ENCODE data around the gene TAAR6.
"Not testable (repeated sequence)": the region's sequence is repeated elsewhere in the genome, so short reads cannot be mapped to it uniquely, and the experiment has no call there.

TAAR6 gene

GRCh38 chr6:132548746-132549463 is 21.2 kb upstream of the TAAR6 start:
- Histone ChIP-seq H3K18ac (ENCODE audit: low read length) (no peak overlapping the region), H3K27ac (ENCODE audit: low read depth, low read length) (no peak overlapping the region), H3K4me1 (ENCODE audit: control insufficient read depth, low read depth, low read length) (no peaks in the 10 kb centered on the region), H3K79me1 (ENCODE audit: low read length) (no peaks in the 10 kb centered on the region), H2BK15ac (replicated peaks; ENCODE audit: low read depth) (no peak overlapping the region), H3K36me3 (ENCODE audit: control insufficient read depth, insufficient read depth, low read length) (no peaks in the 10 kb centered on the region), H3K79me2 (ENCODE audit: control insufficient read depth, insufficient read depth, low read length) (no peaks in the 10 kb centered on the region), H3K4ac (ENCODE audit: low read depth, low read length) (no peak overlapping the region), H2BK120ac (ENCODE audit: low read depth, low read length) (no peak overlapping the region), H2BK5ac (ENCODE audit: low read length) (no peak overlapping the region), H3K27me3 (ENCODE audit: insufficient read depth, low read length, poor library complexity) (no peaks in the 10 kb centered on the region), H4K8ac (ENCODE audit: low read depth, low read length) (no peak overlapping the region), H3K56ac (ENCODE audit: low read length) (no peak overlapping the region), H3K4me2 (ENCODE audit: low read length) (no peak overlapping the region), H3K9ac (ENCODE audit: low read length) (no peak overlapping the region), H2AK5ac (ENCODE audit: low read length) (no peak overlapping the region), H3K23ac (ENCODE audit: low read length) (no peak overlapping the region), H3K4me3 (ENCODE audit: low read length) (no peak overlapping the region), H4K5ac (ENCODE audit: low read length) (no peak overlapping the region)
- DNase-seq: peak; percentile 74
- WGBS (ENCODE audit: extremely low coverage, insufficient coverage, low lambda C conversion rate): no CpG with 5 or more reads among the region's 4 CpGs

DNA sequence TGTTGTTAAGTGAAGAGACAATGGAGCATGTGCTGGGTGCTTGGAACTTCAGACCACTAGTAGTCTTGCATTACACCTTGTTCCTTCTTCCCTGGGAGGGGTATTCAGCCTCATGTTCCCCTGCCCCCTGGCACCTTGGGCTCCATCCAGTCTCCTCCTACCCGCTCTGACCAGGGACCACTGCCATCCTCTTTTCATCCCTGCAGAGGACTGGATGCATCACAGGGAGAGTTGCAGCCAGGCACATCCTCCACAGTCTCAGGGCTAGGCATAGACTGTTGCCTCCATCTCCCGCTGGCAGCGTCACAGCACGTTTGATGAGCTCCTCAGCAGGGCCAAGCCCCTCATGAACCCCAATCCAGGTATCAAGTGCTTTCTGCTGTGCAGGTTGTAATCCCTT is 18.9 kb upstream of the TAAR6 start:
- WGBS (ENCODE audit: extremely low coverage, insufficient coverage, low lambda C conversion rate): no CpG with 5 or more reads among the region's 4 CpGs
- no peak overlapping the region for H2AK5ac ChIP-seq (ENCODE audit: low read length)

GRCh38 chr6:132552372-132552771 is 17.8 kb upstream of the TAAR6 start, which contains the start of gene TAAR8:
Gene TAAR8 (plus strand): TSS chr6:132552672. CDS start chr6:132552693, 21 bp downstream.
- no peaks in the 10 kb centered on the region for H3K27me3 ChIP-seq (ENCODE audit: insufficient read depth, low read length, poor library complexity)
- no peak within 1 kb of the TSS for H4K5ac ChIP-seq (ENCODE audit: low read length)
- no peak within 1 kb of the TSS for H3K4ac ChIP-seq (ENCODE audit: low read depth, low read length)
- H2BK120ac ChIP-seq (ENCODE audit: low read depth, low read length): no peak within 1 kb of the TSS
- no CpG with 5 or more reads among the region's 2 CpGs for WGBS (ENCODE audit: extremely low coverage, insufficient coverage, low lambda C conversion rate)
- no peak within 1 kb of the TSS for H3K4me3 ChIP-seq (ENCODE audit: low read length)
- H4K8ac ChIP-seq (ENCODE audit: low read depth, low read length): no peak within 1 kb of the TSS
- no peak within 1 kb of the TSS for H3K18ac ChIP-seq (ENCODE audit: low read length)
- DNase-seq: no peak
- H3K4me1 ChIP-seq (ENCODE audit: control insufficient read depth, low read depth, low read length): no peaks in the 10 kb centered on the region
- H3K9ac ChIP-seq (ENCODE audit: low read length): no peak within 1 kb of the TSS
- no peaks in the 10 kb centered on the region for H3K79me2 ChIP-seq (ENCODE audit: control insufficient read depth, insufficient read depth, low read length)
- H3K4me2 ChIP-seq (ENCODE audit: low read length): no peak within 1 kb of the TSS
- H2BK15ac ChIP-seq (replicated peaks; ENCODE audit: low read depth): no peak within 1 kb of the TSS
- no peaks in the 10 kb centered on the region for H3K36me3 ChIP-seq (ENCODE audit: control insufficient read depth, insufficient read depth, low read length)
- no peak within 1 kb of the TSS for H2AK5ac ChIP-seq (ENCODE audit: low read length)
- H3K56ac ChIP-seq (ENCODE audit: low read length): no peak within 1 kb of the TSS
- no peak within 1 kb of the TSS for H3K23ac ChIP-seq (ENCODE audit: low read length)
- H3K79me1 ChIP-seq (ENCODE audit: low read length): no peaks in the 10 kb centered on the region
- no peak within 1 kb of the TSS for H3K27ac ChIP-seq (ENCODE audit: low read depth, low read length)
- no peak within 1 kb of the TSS for H2BK5ac ChIP-seq (ENCODE audit: low read length)

More for the DNA sequence above, 18.9 kb upstream of the TAAR6 start:
- DNase-seq: no peak
- H3K27ac ChIP-seq (ENCODE audit: low read depth, low read length): no peak overlapping the region
- H2BK120ac ChIP-seq (ENCODE audit: low read depth, low read length): no peak overlapping the region
- no peak overlapping the region for H2BK15ac ChIP-seq (replicated peaks; ENCODE audit: low read depth)
- H3K18ac ChIP-seq (ENCODE audit: low read length): no peak overlapping the region
- no peak overlapping the region for H3K4ac ChIP-seq (ENCODE audit: low read depth, low read length)
- H3K79me2 ChIP-seq (ENCODE audit: control insufficient read depth, insufficient read depth, low read length): no peaks in the 10 kb centered on the region
- H4K8ac ChIP-seq (ENCODE audit: low read depth, low read length): no peak overlapping the region
- H3K79me1 ChIP-seq (ENCODE audit: low read length): no peaks in the 10 kb centered on the region
- no peaks in the 10 kb centered on the region for H3K27me3 ChIP-seq (ENCODE audit: insufficient read depth, low read length, poor library complexity)
- H3K56ac ChIP-seq (ENCODE audit: low read length): no peak overlapping the region
- no peak overlapping the region for H3K4me2 ChIP-seq (ENCODE audit: low read length)
- H3K23ac ChIP-seq (ENCODE audit: low read length): no peak overlapping the region
- no peak overlapping the region for H2BK5ac ChIP-seq (ENCODE audit: low read length)
- no peak overlapping the region for H3K4me3 ChIP-seq (ENCODE audit: low read length)
- H4K5ac ChIP-seq (ENCODE audit: low read length): no peak overlapping the region
- no peaks in the 10 kb centered on the region for H3K36me3 ChIP-seq (ENCODE audit: control insufficient read depth, insufficient read depth, low read length)
- no peaks in the 10 kb centered on the region for H3K4me1 ChIP-seq (ENCODE audit: control insufficient read depth, low read depth, low read length)
- no peak overlapping the region for H3K9ac ChIP-seq (ENCODE audit: low read length)

GRCh38 chr6:132560087-132560486 is 10.0 kb upstream of the TAAR6 start:
- not testable (repeated sequence) for H4K5ac ChIP-seq (ENCODE audit: low read length); H3K4me2 ChIP-seq (ENCODE audit: low read length); H3K4ac ChIP-seq (ENCODE audit: low read depth, low read length); H2BK15ac ChIP-seq (replicated peaks; ENCODE audit: low read depth); H3K27ac ChIP-seq (ENCODE audit: low read depth, low read length); H2BK120ac ChIP-seq (ENCODE audit: low read depth, low read length); DNase-seq; H3K56ac ChIP-seq (ENCODE audit: low read length); H2BK5ac ChIP-seq (ENCODE audit: low read length); H3K27me3 ChIP-seq (ENCODE audit: insufficient read depth, low read length, poor library complexity); H3K18ac ChIP-seq (ENCODE audit: low read length); H3K23ac ChIP-seq (ENCODE audit: low read length); H3K4me3 ChIP-seq (ENCODE audit: low read length); H4K8ac ChIP-seq (ENCODE audit: low read depth, low read length); H3K4me1 ChIP-seq (ENCODE audit: control insufficient read depth, low read depth, low read length); H3K79me1 ChIP-seq (ENCODE audit: low read length); H3K79me2 ChIP-seq (ENCODE audit: control insufficient read depth, insufficient read depth, low read length); H3K9ac ChIP-seq (ENCODE audit: low read length); H3K36me3 ChIP-seq (ENCODE audit: control insufficient read depth, insufficient read depth, low read length); H2AK5ac ChIP-seq (ENCODE audit: low read length)
- no CpG with 5 or more reads among the region's 3 CpGs for WGBS (ENCODE audit: extremely low coverage, insufficient coverage, low lambda C conversion rate)

DNA sequence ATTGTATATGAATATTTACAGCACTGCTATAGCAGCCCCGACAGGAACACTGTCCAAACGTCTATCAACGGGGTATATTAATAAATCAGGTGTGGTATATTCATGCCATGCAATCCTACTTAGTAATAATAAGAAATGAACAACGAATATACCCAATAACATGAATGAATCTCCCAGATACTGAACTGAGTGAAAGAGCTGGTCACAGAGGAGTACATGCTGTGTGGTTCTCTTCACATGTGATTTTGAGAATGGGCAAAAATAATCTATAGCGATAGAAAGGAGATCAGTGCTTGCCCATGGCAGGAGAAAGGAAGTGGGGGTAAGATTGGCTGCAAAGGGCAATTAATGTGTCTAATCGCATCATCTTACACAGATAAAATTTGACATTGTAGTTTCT is 3.7 kb upstream of the TAAR6 start:
- no peaks in the 10 kb centered on the region for H3K79me1 ChIP-seq (ENCODE audit: low read length)
- no peak overlapping the region for H2BK120ac ChIP-seq (ENCODE audit: low read depth, low read length)
- no peak for DNase-seq
- no peak overlapping the region for H3K23ac ChIP-seq (ENCODE audit: low read length)
- no peak overlapping the region for H3K9ac ChIP-seq (ENCODE audit: low read length)
- no peaks in the 10 kb centered on the region for H3K36me3 ChIP-seq (ENCODE audit: control insufficient read depth, insufficient read depth, low read length)
- no peak overlapping the region for H3K18ac ChIP-seq (ENCODE audit: low read length)
- no peaks in the 10 kb centered on the region for H3K27me3 ChIP-seq (ENCODE audit: insufficient read depth, low read length, poor library complexity)
- H2BK15ac ChIP-seq (replicated peaks; ENCODE audit: low read depth): no peak overlapping the region
- no peak overlapping the region for H4K5ac ChIP-seq (ENCODE audit: low read length)
- H3K56ac ChIP-seq (ENCODE audit: low read length): no peak overlapping the region
- WGBS (ENCODE audit: extremely low coverage, insufficient coverage, low lambda C conversion rate): no CpG with 5 or more reads among the region's 6 CpGs
- no peaks in the 10 kb centered on the region for H3K79me2 ChIP-seq (ENCODE audit: control insufficient read depth, insufficient read depth, low read length)
- no peak overlapping the region for H2AK5ac ChIP-seq (ENCODE audit: low read length)
- H3K4ac ChIP-seq (ENCODE audit: low read depth, low read length): no peak overlapping the region
- H3K4me3 ChIP-seq (ENCODE audit: low read length): no peak overlapping the region
- H2BK5ac ChIP-seq (ENCODE audit: low read length): no peak overlapping the region
- no peak overlapping the region for H3K27ac ChIP-seq (ENCODE audit: low read depth, low read length)
- H4K8ac ChIP-seq (ENCODE audit: low read depth, low read length): no peak overlapping the region
- no peak overlapping the region for H3K4me2 ChIP-seq (ENCODE audit: low read length)
- no peaks in the 10 kb centered on the region for H3K4me1 ChIP-seq (ENCODE audit: control insufficient read depth, low read depth, low read length)

GRCh38 chr6:132567566-132567965 is 2.6 kb upstream of the TAAR6 start:
- H3K79me1 ChIP-seq (ENCODE audit: low read length): no peaks in the 10 kb centered on the region
- no peak overlapping the region for H3K9ac ChIP-seq (ENCODE audit: low read length)
- H3K36me3 ChIP-seq (ENCODE audit: control insufficient read depth, insufficient read depth, low read length): no peaks in the 10 kb centered on the region
- H3K56ac ChIP-seq (ENCODE audit: low read length): no peak overlapping the region
- no peak overlapping the region for H2AK5ac ChIP-seq (ENCODE audit: low read length)
- no peaks in the 10 kb centered on the region for H3K27me3 ChIP-seq (ENCODE audit: insufficient read depth, low read length, poor library complexity)
- no CpG with 5 or more reads among the region's 1 CpG for WGBS (ENCODE audit: extremely low coverage, insufficient coverage, low lambda C conversion rate)
- H3K27ac ChIP-seq (ENCODE audit: low read depth, low read length): no peak overlapping the region
- no peak overlapping the region for H4K8ac ChIP-seq (ENCODE audit: low read depth, low read length)
- H2BK120ac ChIP-seq (ENCODE audit: low read depth, low read length): no peak overlapping the region
- H2BK5ac ChIP-seq (ENCODE audit: low read length): no peak overlapping the region
- H3K4me2 ChIP-seq (ENCODE audit: low read length): no peak overlapping the region
- no peak overlapping the region for H3K4me3 ChIP-seq (ENCODE audit: low read length)
- no peak overlapping the region for H3K4ac ChIP-seq (ENCODE audit: low read depth, low read length)
- no peak overlapping the region for H3K18ac ChIP-seq (ENCODE audit: low read length)
- no peaks in the 10 kb centered on the region for H3K79me2 ChIP-seq (ENCODE audit: control insufficient read depth, insufficient read depth, low read length)
- no peak overlapping the region for H2BK15ac ChIP-seq (replicated peaks; ENCODE audit: low read depth)
- no peaks in the 10 kb centered on the region for H3K4me1 ChIP-seq (ENCODE audit: control insufficient read depth, low read depth, low read length)
- H4K5ac ChIP-seq (ENCODE audit: low read length): no peak overlapping the region
- H3K23ac ChIP-seq (ENCODE audit: low read length): no peak overlapping the region
- no peak for DNase-seq

Data from mesendoderm (in vitro differentiated cells).